Left lobe of liver (tissue), 2 donors: ENCODE results near the gene FN1. TPM values are rescaled to one million over a fixed set of nuclear protein-coding genes. Genes with fewer than 3 reads are reported as not detected.
A peak's percentile ranks its signal among the peaks of the same experiment; 100 is the strongest.

Source experiments
- ATAC-seq: fragments of 200-7000 bp; cut with Tn5 transposase; one replicate; pipeline ENCODE4 v1.9.1; 2020; ENCODE audit warnings: mild to moderate bottlenecking, moderate library complexity
- DNase-seq: peaks from one replicate; pipeline ENCODE4 v3.0.0-alpha.2; 2020; ENCODE audit warnings: low spot score
- total RNA-seq: library from RNA; stranded (reverse); gene quantifications from one replicate; pipeline ENCODE4 v1.2.1, GENCODE V29; 2021
- donor health status: DM: no; HTN: no; CAD: no; lungs with moderate emphysema.
- donor health status: DM: no; HTN: yes; CAD: no.

FN1 gene
- 1,295 TPM for total RNA-seq

DNA sequence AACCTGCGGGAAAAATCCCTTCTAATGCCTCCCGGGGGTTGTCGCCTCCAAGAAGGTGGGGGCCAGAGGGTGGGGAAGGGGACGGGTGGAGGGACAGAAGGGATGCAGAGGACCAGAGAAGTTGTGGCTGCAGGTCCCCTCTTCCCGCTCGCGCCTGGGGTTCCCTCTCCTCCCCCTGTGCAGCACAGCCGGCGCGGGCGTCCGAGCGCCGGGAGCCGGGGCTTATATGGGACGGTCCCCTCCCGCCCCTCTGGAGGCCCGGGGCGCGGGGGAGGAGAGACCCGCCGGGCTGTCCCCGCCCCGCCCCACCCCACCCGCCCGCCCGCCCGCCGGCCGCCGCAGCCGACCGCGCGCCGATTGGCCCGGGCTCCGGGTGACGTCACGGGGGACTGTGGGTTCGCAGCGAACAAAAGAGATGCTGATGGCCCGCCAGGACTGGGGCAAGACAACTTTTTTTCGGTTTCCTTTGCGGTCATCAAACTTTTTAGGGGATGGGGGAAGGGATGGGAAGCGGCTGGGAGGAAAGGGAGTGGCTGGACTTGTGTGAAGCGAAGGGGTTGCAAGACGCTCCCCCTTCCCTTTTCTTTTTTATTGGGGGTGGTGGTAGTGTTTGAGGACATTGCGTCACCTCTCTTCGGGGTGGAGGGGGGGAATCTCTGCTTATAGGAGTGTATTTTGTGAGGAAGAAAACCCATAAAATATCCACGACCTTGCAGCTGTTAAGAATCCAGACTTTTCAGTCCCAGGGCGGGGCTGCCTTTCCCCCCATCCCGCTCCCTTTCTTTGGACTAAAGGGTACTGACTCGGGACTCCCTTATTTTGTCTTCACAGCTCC, at the start of gene FN1:
TSS of gene FN1 (minus strand) at position 199 of the 835 bp plus-strand sequence. CDS start 266 bp downstream, outside the sequence.
- ATAC-seq (peak; percentile 86), DNase-seq (peak; percentile 92)

DNA sequence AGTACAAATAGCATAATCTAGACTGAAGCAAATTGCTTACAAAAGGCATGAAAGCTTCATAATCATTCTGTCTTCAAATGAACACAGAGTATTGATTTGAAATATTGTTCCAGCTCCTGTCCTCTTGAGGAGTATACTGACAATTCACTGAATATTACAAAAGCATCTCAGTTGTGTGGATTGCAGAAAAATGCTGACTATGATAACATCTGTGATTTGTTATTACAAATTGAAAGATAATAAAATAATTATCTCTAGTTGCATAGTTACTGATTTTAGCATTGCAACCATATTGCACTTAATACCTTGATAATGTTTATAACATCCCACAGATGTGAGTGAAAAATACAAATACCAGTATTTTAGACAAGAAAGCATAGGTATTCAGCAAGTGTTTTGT, 49.2 kb upstream of the FN1 start:
- DNase-seq (no peak), ATAC-seq (no peak)

DNA sequence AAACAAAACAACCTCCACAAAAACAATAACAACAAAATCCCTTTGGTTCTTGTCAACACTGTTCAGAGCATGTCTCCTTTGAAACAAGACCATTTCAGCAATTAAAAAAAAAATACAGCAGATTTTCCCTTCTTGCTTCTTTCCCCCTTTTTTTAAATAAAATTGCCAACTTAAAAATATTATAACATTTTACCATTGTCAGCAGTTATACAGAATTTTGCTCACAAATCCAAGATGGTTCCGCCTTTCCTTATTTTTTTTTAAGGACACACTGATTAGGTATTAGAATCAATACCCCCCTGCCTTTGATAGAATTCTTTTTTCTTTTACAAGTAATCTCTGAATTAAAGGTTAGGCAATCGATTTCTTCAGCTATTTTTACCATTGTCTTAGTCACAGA, 48.7 kb upstream of the FN1 start:
- no peak for DNase-seq
- no peak for ATAC-seq

DNA sequence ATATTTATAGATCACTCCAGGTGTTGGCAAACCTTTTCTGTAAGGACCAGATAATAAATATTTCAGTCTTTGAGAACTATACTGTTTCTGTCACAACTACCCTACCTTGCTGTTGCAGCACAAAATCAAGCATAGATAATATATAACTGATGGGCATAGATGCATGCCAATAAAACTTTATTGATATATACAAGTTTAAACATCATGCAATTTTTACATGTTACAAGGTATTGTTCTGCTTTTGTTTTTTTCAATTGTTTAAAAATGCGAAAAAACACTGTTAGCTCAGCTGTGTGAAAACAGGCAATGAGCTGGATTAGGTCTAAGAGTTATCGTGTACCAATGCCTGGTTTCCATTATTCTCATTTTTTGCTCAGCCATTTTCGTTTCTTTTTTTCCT, 47.6 kb upstream of the FN1 start:
- DNase-seq = no peak
- no peak for ATAC-seq

DNA sequence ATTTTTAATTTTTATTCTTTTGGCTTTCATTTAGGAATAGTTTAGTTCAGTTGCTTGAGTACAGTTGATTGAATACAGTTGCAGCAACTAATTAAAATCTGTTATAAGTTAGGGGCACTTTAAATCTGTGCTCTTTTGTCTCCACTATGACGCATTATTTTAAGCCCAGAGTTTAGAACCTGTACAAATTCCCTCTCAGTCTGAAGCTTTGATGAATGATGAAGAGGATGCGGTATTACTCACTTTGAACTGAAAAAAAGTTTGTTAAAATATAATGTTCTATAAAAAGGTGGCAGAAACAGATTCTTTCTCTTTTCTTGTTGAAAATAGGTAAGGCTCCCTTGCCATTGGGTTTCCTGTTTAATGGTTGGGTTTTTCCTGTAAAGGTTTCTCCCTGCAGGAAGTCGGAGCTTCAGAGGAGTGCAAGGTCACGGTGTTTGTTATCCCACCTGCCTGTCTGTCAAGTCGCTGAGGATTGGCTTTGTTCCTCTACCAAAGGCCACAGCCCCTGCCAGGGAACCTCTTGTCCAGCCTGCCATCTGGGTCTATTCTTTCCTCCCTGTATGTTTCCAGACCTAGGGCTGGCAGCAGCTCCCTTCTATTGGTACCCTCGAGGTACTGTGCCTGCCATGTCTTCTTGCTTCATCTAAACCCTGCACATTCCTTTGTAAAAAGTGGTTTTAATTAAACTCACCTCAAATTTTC, 43.8 kb upstream of the FN1 start:
- no peak for DNase-seq
- no peak for ATAC-seq

DNA sequence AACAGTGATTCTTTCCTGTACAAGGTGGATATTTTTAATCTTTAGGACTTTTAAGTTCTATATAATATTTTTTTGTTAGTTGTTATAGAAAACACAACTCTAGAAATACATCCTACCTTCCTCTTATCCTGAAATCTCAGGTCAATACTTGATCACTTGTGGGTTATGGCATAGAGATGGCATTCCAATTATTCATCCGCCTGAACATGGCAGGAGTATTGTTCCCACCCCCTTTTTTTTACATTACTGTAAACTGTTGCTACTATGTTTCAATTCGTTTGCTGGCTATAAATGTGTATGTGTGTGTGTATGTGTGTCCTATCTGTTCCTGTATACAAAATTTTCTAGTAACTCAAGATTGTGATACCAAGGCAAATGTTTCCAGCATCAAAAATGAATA, 43.3 kb upstream of the FN1 start:
- no peak for ATAC-seq
- no peak for DNase-seq

DNA sequence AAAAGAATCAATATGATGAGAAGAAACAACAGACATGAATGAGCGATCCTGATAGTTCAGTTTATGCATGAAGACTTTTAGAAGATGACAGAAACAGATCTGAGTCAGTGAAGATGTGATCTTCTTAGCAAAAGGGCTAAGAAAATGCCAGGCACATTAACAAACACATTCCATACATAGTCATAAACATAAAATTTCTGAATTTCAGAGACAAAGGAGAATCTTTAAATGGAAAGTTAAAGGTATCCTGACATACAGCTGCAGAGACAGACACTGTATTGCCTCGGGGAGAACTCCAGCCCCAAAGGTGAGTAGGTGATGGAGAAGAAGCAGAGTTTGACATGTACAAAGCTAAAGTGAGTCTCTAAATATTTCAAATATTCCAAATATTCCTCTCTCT, 40.6 kb upstream of the FN1 start:
- DNase-seq = no peak
- ATAC-seq = no peak

DNA sequence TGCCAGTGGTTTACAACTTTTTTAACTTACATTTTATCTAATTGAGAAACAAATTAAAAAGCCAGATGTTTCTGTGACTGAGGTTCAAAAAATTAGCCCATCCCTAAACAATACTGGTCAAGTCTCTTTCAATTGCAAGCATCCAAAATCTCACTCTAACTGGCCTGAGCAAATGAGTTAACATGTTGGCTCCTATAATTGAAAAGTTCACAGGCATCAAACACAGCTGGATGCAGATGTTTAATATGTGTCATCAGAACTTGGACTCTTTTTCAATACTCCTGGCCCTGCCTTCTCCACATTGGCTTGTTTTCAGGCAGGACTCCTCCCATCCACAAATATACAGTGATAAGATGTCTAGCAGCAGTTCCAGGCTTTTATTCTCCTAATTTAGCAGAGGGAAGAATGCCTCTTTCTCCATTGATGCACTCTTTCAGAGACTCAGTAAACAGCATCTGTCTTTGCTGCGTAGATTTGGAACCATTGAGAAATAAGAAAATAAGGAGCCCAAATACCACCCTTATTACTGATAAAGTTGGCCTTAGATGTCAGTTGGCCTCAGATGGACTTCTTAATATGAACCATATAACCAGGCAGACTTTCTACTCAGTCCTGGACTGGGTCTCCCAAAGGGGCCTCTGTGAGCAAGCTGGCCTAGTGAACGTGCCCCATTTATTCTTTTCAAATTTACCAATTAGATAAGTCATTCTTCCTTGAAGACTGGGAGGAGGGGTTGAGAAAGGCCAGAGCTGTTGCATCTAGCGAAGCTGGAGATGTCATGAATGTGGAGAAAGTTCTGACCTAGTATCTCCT, 30.4 kb upstream of the FN1 start:
- no peak for DNase-seq

DNA sequence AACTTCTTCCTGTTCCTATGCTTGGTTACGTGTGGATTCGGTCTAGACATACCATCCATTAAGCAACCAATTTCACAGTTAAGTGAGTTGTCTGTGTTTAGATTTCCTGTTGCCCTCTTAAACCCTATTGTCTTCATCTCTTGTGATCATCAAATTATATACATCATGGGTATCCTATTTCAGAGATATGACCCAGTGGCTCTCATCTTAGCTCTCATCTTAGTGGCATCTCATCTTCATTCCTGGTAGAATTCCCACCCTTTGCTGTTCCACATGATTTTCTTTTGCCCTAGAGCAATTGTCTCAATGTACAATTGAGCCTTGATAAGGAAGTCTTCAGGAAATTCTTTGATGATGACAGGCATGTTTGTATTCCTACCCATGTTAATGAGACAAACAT, 29.4 kb upstream of the FN1 start:
- DNase-seq = no peak
- ATAC-seq = no peak

More for the DNA sequence above, 30.4 kb upstream of the FN1 start:
- ATAC-seq = no peak

DNA sequence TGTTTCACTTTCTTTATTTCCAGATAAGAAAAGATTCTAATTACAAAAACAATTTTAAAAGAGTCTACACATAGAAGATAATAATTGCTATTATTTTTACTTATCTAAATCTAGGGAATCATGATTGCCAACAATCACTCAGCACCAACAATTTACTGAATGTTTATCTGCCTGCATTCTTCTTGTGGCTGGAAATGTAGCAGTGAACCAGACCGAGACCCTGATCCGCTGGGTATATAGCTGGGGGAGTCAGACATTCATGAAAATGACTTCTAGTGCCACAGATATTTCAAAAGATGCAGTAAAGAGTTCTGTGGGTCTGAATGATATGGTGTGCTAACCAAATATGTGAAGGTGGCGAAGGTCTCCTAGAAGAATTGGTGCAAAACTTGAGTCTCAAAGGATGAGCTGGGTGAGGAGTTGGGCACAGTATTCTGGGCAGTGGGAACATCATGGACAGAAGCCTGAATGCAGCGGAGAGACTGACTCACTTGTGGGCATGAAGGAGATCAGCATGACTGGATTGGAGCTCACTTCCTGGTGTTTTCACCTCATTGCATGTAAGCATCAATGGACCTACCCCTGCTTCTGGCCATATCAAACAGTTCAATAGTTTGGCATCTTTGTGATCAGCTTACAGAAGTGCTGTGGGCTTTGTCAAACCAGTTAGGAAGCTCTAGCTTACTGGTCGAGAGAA, 26.1 kb upstream of the FN1 start:
- no peak for DNase-seq
- ATAC-seq = no peak

DNA sequence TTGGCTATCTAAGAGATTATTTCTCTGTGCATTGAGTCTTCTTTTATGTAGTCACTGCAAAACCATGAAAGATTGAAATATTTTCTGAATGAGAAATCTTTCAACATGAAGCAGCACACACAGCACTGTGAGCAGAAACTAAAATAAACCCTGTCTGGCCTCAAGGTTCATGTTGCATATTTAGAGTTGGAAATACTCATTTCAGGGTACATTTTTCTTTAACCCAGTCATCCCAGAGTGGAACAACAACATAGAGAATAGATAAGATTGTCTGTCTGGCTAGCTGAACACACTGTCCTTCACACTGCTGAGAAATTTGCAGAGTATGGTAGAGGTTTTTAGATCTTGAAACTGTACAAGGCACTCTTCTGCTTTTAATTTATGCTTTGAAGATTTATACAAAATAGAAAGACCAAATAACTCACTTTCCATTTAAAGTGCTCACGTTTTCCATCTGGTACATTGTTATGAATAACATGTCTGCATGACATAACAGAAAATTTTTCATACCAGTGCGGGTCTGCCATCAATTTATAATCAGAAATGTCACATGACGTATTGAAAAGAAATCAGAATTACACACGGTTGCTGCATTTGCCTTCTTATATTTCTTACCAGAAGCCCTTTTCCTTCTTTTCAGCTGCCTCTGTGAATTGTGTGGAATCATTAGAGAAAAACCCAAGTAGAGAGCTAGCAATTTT, 25.0 kb upstream of the FN1 start:
- ATAC-seq (no peak), DNase-seq (no peak)

DNA sequence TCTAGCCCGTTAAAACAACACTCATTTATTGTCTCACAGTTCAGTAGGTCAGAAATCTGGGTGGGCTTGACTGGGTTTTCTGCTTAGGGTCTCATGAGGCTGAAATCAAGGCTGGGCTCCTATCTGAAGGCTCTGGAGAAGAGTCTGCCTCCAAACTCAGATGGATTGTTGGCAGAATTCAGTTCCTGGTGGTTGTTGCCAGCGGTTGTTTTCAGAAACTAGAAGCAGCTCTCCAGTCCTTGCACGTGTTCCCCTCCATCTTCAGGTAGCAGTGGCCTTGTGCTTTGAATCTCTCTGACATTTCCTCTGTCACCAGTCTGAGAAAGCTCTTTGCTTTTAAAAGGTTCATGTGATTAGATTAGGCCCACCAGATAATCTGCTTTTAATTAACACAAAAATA, 20.1 kb upstream of the FN1 start:
- DNase-seq = no peak
- ATAC-seq = no peak

DNA sequence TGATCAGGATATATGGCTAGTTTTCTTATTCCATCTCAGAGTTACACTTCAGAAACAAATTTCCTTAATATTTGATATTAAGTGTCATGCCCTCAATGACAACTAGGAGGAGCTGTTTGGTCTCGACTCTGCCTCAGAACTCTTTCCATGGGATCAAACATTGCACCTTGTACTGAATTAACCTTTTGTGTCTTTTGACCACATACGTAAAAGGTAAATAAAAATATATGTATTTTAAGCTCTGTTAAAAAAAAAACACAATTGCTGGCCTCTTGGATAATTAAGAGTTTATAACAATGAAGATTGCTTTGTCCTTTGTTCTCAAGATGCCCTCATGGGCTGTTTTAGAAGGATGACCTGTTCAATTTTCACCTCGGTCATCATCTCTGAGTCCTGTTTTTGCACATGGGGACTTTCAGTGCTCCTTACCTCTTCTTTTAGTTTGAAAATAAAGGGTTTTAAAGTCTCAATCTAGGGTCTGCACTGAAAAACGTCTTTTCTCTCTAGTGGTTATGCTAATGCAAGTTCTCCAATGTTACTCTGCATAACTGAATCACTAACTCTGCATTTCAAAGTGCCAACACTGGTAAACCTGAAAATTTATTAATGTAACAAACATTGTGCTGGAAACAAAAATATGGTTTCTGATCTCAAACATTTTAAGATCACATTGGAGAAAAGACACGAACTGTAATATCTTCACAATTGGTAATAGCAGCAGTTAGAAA, 18.8 kb upstream of the FN1 start:
- ATAC-seq (peak; percentile 97), DNase-seq (no peak)

DNA sequence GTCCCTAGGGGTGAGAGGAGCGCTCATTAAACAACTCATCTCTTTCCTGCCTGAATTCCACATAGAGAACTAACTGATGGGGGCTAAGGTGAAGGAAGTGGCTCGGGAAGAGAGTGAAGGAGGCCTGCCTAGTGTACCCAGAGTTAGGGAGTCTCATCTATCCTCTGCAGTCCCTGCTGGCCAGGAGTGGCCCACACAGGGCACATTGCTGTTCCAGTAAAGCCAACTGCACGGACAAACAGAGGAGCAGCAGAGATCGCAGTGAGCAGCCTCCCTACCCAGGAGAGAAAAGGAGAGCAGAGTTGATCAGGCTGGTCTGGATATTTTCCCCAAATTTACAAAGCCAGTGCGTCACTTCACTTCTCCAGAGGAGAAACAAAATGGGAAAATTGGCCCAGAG, 16.9 kb upstream of the FN1 start:
- ATAC-seq = peak; percentile 25
- DNase-seq = no peak

DNA sequence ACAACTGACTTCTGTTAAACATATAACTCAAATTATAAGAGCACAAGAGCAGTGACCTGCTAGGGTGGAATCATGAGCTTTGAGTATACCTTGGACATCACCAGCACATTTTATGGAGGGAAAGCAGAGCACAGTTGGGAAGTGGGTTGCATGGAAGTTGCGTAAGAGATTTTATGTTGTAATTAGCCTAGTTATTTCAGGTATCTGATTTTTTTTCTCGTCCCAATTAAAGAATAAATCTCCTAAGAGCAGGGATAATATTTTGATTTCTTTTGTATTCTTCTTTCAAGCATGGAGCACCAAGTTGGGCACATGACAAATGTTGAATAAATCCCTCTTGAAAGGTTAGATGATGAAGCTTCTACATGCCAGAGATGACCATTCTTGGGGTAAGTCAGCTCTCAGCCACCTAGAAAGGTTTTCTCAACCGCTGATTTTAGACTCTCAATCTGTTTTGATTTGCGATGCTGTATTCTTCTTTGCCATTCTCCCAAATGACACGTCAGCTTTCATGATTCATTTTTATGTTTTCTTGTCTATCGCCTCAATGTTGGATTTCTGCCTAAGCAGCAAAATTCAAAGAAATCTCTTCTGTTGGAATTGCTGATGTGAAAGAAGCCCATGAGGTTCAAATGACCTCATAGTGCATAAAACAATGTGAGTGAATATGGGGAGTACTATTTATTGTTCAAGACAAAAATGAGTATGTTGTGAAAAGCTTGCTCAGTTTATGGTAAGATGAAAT, 15.3 kb upstream of the FN1 start:
- no peak for ATAC-seq
- DNase-seq = no peak

DNA sequence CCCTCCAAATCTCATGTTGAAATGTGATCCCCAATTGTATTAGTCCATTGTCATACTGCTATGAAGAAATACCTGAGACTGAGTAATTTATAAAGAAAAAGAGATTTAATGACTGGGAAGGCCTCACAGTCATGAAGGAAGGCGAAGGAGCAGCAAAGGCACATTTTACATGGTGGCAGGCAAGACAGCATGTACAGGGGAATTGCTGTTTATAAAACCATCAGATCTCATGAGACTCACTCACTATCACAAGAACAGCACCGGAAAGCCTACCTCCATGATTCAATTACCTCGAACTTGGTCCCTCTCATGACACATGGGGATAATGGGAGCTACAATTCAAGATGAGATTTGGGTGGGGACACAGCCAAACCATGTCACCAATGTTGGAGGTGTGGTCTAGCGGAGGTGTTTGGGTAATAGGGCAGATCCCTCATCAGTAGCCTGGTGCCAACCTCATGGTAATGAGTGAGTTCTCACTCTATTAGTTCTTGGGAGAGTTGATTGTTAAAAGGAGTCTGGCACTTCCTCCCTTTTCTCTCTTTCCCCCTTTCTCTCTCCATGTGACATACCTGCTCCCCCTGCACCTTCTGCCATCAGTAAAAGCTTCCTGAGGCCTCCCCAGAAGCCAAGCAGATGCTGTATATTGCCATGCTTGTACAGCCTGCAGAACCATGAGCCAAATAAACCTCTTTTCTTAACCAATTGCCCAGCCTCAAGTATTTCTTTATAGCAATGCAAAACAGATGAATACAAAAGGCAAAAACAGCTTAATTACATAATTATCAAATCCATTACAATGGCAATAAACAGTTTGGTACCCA, 14.5 kb upstream of the FN1 start:
- no peak for DNase-seq
- ATAC-seq = no peak

DNA sequence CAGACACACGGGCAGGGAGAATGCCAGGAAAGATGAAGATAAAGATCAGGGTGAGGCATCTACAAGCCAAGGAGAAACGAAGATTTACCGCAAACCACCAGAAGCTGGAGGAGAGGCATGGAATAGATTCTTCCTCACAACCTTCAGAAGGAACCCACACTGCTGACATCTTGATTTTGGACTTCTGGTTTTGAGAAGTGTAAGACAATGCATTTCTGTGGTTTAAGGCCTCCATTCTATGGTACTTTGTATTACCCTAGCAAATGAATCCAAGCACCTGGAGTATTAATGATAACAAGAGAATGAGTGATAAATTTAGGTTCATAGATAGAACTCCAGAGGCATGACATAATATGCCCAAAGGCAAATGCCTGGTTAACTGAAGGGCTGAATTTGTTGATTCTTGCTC, 11.8 kb upstream of the FN1 start:
- DNase-seq = no peak
- ATAC-seq = no peak

DNA sequence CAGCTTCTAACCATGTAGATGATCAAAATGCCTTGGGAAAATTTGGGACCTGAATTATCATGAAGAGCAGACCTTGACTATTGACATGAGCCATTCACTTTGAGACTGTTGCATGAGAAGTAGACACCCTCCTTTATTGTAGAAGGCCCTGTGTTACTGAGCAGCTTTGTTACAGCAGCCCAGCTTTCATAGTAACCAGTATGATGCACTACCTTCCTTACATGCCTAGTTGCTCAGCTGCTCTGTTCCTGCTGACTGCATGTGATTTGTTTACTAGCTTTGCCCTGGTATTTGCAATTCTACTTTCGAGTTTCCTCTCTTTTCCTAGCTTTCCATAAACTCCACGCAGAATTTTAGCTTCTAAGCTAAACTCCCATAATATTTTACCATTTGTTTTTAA, 11.2 kb upstream of the FN1 start:
- no peak for ATAC-seq

More for the DNA sequence above, 11.2 kb upstream of the FN1 start:
- DNase-seq = no peak
